ENCODE data around the gene CYB5A. TPM values are rescaled to one million over a fixed set of nuclear protein-coding genes. Genes with fewer than 3 reads are reported as not detected.

The CYB5A gene
- total RNA-seq, 4 donors from 2014 or later: 53.8 to 118 (median 75.2) TPM

DNA sequence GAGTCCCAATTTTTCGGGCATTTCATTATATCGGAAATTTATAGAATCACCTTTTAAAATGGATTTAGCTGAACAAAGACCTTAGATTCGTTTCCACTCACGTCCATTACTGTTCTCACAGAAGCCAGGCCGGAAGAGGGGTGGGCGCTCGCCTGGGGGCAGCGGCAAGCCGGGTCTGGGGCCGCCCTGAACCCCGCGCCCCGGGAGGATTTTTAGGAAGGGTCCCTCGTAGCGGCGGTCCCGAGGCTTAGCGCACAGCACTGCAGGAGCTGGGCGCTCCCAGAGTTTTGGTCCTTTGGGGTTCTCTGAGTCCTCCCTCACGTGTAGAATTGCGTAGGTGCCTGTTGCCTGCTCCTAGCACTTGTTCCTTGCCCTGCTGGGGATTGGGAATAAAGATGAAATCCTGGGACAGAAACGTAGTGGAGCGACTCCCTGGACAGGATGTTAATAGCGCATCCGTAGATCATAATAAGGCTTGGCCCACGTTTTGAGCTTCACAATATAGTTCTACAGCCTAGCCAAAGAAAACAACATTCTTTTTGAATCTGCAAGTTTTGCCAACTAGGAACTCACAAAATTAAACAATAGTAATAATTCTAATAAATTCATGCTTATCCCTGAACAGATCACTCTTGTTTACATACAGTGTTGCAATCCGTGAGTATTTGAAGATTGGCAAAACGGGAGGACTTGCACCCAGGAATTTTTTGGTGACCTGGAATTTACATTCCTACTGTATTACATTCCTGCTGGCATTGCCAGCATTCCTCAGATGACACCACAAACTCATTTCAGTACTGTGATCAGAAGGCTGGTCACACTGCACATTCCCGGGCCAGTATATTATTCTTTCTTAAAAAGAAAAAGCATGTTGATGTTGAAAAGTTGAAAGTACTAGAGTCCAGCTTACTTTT lies 24.8 kb upstream of the CYB5A start:
- WGBS, 2 donors (ENCODE audit: low coverage in 1 of 2): 61 to 71% methylated on average over 13 to 23 of the region's 29 CpGs
- Histone ChIP-seq H3K27ac (no peak overlapping the region), H3K9me3 (no peaks in the 10 kb centered on the region), H3K27me3 (no peaks in the 10 kb centered on the region), H3K36me3 (no peaks in the 10 kb centered on the region), H3K4me1 (peaks cover 0 to 12% (median 0%) of the 10 kb centered on the region in 3 donors), H3K4me3 (no peak overlapping the region)
- peak; percentile 79 for ATAC-seq
- TF ChIP-seq EP300 (IDR thresholded peaks at IDR 0.05) (no peak), POLR2A (IDR thresholded peaks at IDR 0.05) (no peak), POLR2AphosphoS5 (IDR thresholded peaks at IDR 0.05) (no peak)
- TF ChIP-seq, protein P1, sequence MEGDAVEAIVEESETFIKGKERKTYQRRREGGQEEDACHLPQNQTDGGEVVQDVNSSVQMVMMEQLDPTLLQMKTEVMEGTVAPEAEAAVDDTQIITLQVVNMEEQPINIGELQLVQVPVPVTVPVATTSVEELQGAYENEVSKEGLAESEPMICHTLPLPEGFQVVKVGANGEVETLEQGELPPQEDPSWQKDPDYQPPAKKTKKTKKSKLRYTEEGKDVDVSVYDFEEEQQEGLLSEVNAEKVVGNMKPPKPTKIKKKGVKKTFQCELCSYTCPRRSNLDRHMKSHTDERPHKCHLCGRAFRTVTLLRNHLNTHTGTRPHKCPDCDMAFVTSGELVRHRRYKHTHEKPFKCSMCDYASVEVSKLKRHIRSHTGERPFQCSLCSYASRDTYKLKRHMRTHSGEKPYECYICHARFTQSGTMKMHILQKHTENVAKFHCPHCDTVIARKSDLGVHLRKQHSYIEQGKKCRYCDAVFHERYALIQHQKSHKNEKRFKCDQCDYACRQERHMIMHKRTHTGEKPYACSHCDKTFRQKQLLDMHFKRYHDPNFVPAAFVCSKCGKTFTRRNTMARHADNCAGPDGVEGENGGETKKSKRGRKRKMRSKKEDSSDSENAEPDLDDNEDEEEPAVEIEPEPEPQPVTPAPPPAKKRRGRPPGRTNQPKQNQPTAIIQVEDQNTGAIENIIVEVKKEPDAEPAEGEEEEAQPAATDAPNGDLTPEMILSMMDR (IDR thresholded peaks at IDR 0.05): no peak

DNA sequence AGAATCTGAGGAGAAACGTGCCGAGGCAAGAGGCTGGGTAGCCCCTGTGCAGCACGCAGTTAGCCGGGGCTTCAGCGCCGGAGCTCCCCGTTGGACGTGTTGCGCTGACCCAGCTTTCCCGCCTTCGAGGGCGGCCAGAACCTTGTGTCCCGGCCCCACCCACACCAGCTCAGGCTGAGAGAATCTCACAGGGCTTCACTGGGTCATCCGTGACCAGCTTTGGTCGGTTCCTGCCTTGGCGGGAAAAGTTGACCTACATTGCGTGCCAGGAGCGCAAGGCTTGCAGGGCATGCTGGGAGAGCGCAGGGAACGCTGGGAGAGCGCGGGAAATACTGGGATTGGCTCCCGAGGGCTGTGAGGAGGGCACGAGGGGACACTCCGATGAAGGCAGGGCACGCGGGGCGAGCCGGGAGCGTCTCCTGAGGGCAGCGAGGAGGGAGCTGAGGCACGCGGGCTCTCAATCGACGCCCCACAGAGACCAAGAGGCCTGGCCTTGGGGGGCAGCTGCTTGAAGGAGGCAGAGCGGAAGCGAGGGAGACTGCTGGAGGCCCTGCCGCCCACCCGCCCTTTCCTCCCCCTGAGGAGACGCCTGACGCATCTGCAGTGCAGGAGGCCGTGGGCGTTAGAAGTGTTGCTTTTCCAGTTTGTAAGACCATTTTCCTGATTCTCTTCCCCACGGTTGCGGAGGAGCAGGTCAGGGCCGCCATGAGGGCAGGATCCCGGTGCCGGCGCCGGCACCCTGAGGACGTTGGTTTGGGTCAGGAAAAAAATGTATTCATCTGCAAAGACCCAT lies 23.9 kb upstream of the CYB5A start, which contains the start of gene C18orf63:
Gene C18orf63, plus strand, starts transcription at position 376 of the 793 bp plus-strand sequence. CDS start 2,027 bp downstream, outside the sequence.
- H3K27me3 ChIP-seq: no peaks in the 10 kb centered on the region
- no peaks in the 10 kb centered on the region for H3K36me3 ChIP-seq
- peaks cover 0 to 12% (median 0%) of the 10 kb centered on the region in 3 donors for H3K4me1 ChIP-seq
- no peak within 1 kb of the TSS for H3K4me3 ChIP-seq
- TF ChIP-seq POLR2A (IDR thresholded peaks at IDR 0.05) (no peak), EP300 (IDR thresholded peaks at IDR 0.05) (no peak), POLR2AphosphoS5 (IDR thresholded peaks at IDR 0.05) (no peak)
- TF ChIP-seq, protein P1 (IDR thresholded peaks at IDR 0.05): no peak
- whole genome bisulfite sequencing, 2 donors (ENCODE audit: low coverage in 1 of 2): 93 to 100% methylated on average over 2 to 9 of the region's 51 CpGs
- H3K27ac ChIP-seq: no peak within 1 kb of the TSS
- no peak for ATAC-seq
- no peaks in the 10 kb centered on the region for H3K9me3 ChIP-seq

DNA sequence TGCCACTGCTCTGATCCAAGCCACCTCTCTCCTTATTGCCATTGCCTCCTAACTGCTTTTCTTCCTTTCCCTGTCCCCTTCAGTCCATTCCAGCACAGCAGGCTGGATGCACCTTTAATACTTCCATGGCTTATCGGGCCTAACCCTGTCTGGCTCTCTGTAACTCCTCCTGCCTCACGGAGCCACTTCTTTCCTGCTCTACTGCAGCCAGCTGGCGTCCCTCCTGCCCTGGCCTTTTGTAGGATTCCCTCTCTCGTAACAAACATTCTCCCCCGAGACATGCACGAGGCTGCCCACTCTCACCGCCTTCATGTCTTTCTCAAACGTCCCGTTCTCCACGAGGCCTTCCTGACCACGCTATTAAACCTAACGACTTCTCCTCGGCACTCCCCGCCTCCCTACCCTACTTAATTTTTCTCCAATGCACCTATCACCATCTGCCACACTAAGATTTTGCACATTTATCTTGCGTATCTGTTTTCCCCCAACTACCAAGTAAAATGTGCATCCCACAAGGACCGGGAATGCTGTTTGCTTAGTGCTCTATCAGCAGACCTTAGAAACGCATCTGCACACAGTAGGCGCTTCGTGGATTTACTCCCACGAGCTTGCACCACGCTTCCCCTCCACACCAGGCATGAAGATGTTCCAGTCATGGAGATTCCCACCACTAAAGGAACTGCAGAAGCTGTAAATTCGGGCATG lies 23.1 kb upstream of the CYB5A start:
- WGBS, 2 donors (ENCODE audit: low coverage in 1 of 2): 83 to 91% methylated on average over 15 to 21 of the region's 22 CpGs
- ATAC-seq: no peak
- no peaks in the 10 kb centered on the region for H3K9me3 ChIP-seq

DNA sequence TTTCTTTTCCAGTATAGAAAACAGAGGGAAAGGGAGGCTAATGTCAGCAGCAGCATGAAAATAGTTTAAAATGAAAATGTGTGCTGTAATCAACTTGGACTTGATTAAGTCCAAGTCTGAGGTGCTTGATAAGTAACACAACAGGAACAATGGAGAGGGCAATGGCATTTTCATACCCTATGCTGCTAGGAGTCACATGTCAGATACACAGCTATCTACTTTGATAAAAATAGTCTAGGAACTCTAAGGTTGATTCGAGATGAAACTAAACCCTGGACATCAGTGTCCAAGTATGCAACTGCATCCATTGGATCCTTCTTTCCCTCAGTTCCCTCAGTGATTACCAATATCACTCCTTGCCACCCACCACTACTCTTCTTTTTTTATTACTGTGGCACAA lies 19.2 kb upstream of the CYB5A start:
- no peak overlapping the region for H3K4me3 ChIP-seq
- peaks cover 5% of the 10 kb centered on the region for H3K27me3 ChIP-seq
- ATAC-seq: no peak
- 76 to 86% methylated on average over 1 of the region's 1 CpG for WGBS, 2 donors (ENCODE audit: low coverage in 1 of 2)
- no peaks in the 10 kb centered on the region for H3K4me1 ChIP-seq
- H3K27ac ChIP-seq: no peak overlapping the region
- no peaks in the 10 kb centered on the region for H3K36me3 ChIP-seq
- H3K9me3 ChIP-seq: no peaks in the 10 kb centered on the region
- TF ChIP-seq, protein P1 (IDR thresholded peaks at IDR 0.05): no peak
- no peak for TF ChIP-seq POLR2AphosphoS5 (IDR thresholded peaks at IDR 0.05)
- no peak for TF ChIP-seq POLR2A (IDR thresholded peaks at IDR 0.05)
- TF ChIP-seq EP300 (IDR thresholded peaks at IDR 0.05): no peak

More for the DNA sequence above, 23.1 kb upstream of the CYB5A start:
- no peak overlapping the region for H3K27ac ChIP-seq
- H3K4me1 ChIP-seq: peaks cover 0 to 12% (median 0%) of the 10 kb centered on the region in 3 donors
- TF ChIP-seq EP300 (IDR thresholded peaks at IDR 0.05): no peak
- TF ChIP-seq POLR2AphosphoS5 (IDR thresholded peaks at IDR 0.05): no peak
- TF ChIP-seq, protein P1 (IDR thresholded peaks at IDR 0.05): no peak
- TF ChIP-seq POLR2A (IDR thresholded peaks at IDR 0.05): no peak
- H3K36me3 ChIP-seq: no peaks in the 10 kb centered on the region
- no peaks in the 10 kb centered on the region for H3K27me3 ChIP-seq
- no peak overlapping the region for H3K4me3 ChIP-seq

Measured in gastroesophageal sphincter (tissue), 4 donors.